HCT116 (cell line): Measurements from ENCODE around the gene HIRIP3. TPM values are rescaled to one million over a fixed set of nuclear protein-coding genes. Genes with fewer than 3 reads are reported as not detected.

Experiments
- ATAC-seq: fragments of 200-7000 bp; cut with Tn5 transposase; 2 replicates; pipeline ENCODE4 v1.9.1; 2020; ENCODE audit warnings: mild to moderate bottlenecking, moderate library complexity
- BruUV-seq: library from RNA; stranded (reverse); fragments of 400-500 nt; replicated peaks from 2 replicates; lab custom pipeline; 2021; lab: Mats Ljungman, UMichigan
- CTCF ChIA-PET: fragments of 300-600 bp; sonication (Branson Sonifier 250); formaldehyde crosslinking; loops from one replicate; lab custom pipeline; 2021; ENCODE audit warnings: antibody characterized with exemption; lab: Charles Lee
- POLR2A ChIA-PET: fragments of 300-600, 350-600 bp; sonication (Branson Sonifier 250); formaldehyde crosslinking; loops from one replicate; lab custom pipeline; 2021; ENCODE audit warnings: antibody characterized with exemption; lab: Charles Lee
- RAD21 ChIA-PET, 2 experiments: fragments of 300-600 bp; sonication (Branson Sonifier 250); formaldehyde crosslinking; loops; one replicate each; lab custom pipeline; 2023; ENCODE audit warnings: low total read pairs in 2 of 2; ENCODE audit not compliant: uncharacterized antibody in 2 of 2, unreplicated experiment in 2 of 2, low non-redundant PET in 1 of 2; lab: Charles Lee
- DNase-seq: peaks from one replicate; pipeline ENCODE4 v3.0.0-alpha.2; 2010; ENCODE audit warnings: low read depth, low spot score
- H2AFZ ChIP-seq: fragments of 200-600 bp; shearing (Covaris generic), sonication (generic); 2 replicates; pipeline ENCODE4 v1.6.1; 2017; ENCODE audit warnings: low read depth, mixed run types, mixed read lengths, antibody characterized with exemption, low read length; ENCODE audit not compliant: poor library complexity, severe bottlenecking
- H3K27ac ChIP-seq: 2 replicates; pipeline ENCODE4 v1.5.1; 2012; ENCODE audit warnings: low read depth, low read length
- H3K27me3 ChIP-seq: fragments of 200-600 bp; sonication (generic); 2 replicates; pipeline ENCODE4 v1.6.1; 2016; ENCODE audit warnings: mixed run types, low read length, mixed read lengths; ENCODE audit not compliant: insufficient read depth
- H3K36me3 ChIP-seq, 2 experiments: fragments of 200-500 bp in 1 of 2; fragments of 200-600 bp in 1 of 2; sonication (Bioruptor generic) in 1 of 2; sonication (generic) in 1 of 2; 2 replicates each; pipeline versions ENCODE4 v1.5.1 to v1.6.1; 2014 to 2016; ENCODE audit warnings: low read length in 2 of 2, inconsistent platforms in 1 of 2, mixed read lengths in 1 of 2, mixed run types in 1 of 2; ENCODE audit not compliant: insufficient read depth in 2 of 2, control insufficient read depth in 1 of 2
- H3K4me1 ChIP-seq, 2 experiments: fragments of 200-600 bp in 1 of 2; sonication (generic) in 1 of 2; 2 replicates each; pipeline versions ENCODE4 v1.5.1 to v1.6.1; 2012 to 2017; ENCODE audit warnings: low read length in 2 of 2, inconsistent platforms in 1 of 2, mild to moderate bottlenecking in 1 of 2, mixed read lengths in 1 of 2, mixed run types in 1 of 2, moderate library complexity in 1 of 2; ENCODE audit not compliant: insufficient read depth in 2 of 2, control insufficient read depth in 1 of 2
- H3K4me2 ChIP-seq: fragments of 200-600 bp; sonication (generic); 2 replicates; pipeline ENCODE4 v1.6.1; 2017; ENCODE audit warnings: mixed run types, low read length, mixed read lengths
- H3K4me3 ChIP-seq, 2 experiments: fragments of 200-600 bp in 1 of 2; sonication (generic) in 1 of 2; replicated peaks in 1 of 2; 2 replicates each; pipeline ENCODE4 v1.5.1; 2011 to 2016; ENCODE audit warnings: low read length in 2 of 2, control low read depth in 1 of 2, low read depth in 1 of 2, mild to moderate bottlenecking in 1 of 2, mixed read lengths in 1 of 2, mixed run types in 1 of 2
- H3K79me2 ChIP-seq: fragments of 200-600 bp; sonication (generic); 2 replicates; pipeline ENCODE4 v1.6.1; 2017; ENCODE audit warnings: mild to moderate bottlenecking, mixed run types, low read length, moderate library complexity, mixed read lengths; ENCODE audit not compliant: insufficient read depth
- H3K9ac ChIP-seq: fragments of 200-600 bp; sonication (generic); 2 replicates; pipeline ENCODE4 v1.6.1; 2016; ENCODE audit warnings: low read length, mixed read lengths
- H3K9me2 ChIP-seq: fragments of 200-600 bp; sonication (generic), shearing (Covaris generic); 2 replicates; pipeline ENCODE4 v1.6.1; 2017; ENCODE audit warnings: mixed run types, mild to moderate bottlenecking, moderate library complexity; ENCODE audit not compliant: insufficient read depth
- H3K9me3 ChIP-seq, 2 experiments: fragments of 200-500 bp in 1 of 2; fragments of 200-600 bp in 1 of 2; sonication (Bioruptor generic) in 1 of 2; sonication (generic) in 1 of 2; 2 replicates each; pipeline ENCODE4 v1.6.1; 2014 to 2017; ENCODE audit warnings: low read length in 2 of 2, mixed read lengths in 2 of 2, inconsistent platforms in 1 of 2, low read depth in 1 of 2, mild to moderate bottlenecking in 1 of 2, mixed run types in 1 of 2, moderate library complexity in 1 of 2; ENCODE audit not compliant: control insufficient read depth in 1 of 2, insufficient read depth in 1 of 2
- H4K20me1 ChIP-seq: fragments of 200-600 bp; sonication (generic), shearing (Covaris generic); 2 replicates; pipeline ENCODE4 v1.6.1; 2017; ENCODE audit warnings: mixed run types, mild to moderate bottlenecking, moderate library complexity; ENCODE audit not compliant: insufficient read depth
- ATF3 ChIP-seq: IDR thresholded peaks from 2 replicates; pipeline ENCODE4 v1.6.1; 2012
- CBX3 ChIP-seq: IDR thresholded peaks from 2 replicates; pipeline ENCODE4 v1.6.1; 2012; ENCODE audit warnings: low read depth
- CTCF ChIP-seq, 3 experiments: fragments of 200-600 bp in 1 of 3; sonication (generic) in 1 of 3; IDR thresholded peaks in 2 of 3; conservative IDR thresholded peaks in 1 of 3; 2 replicates each; pipeline ENCODE4 v1.5.1; 2012 to 2017; ENCODE audit warnings: low read depth in 2 of 3, low read length in 2 of 3, antibody characterized with exemption in 1 of 3, borderline replicate concordance in 1 of 3, control low read depth in 1 of 3, mild to moderate bottlenecking in 1 of 3, mixed read lengths in 1 of 3, mixed run types in 1 of 3, moderate library complexity in 1 of 3; ENCODE audit not compliant: insufficient read depth in 1 of 3
- EGR1 ChIP-seq: IDR thresholded peaks from 2 replicates; pipeline ENCODE4 v1.6.1; 2012; ENCODE audit warnings: low read depth
- ELF1 ChIP-seq: IDR thresholded peaks from 2 replicates; pipeline ENCODE4 v1.6.1; 2012; ENCODE audit warnings: low read depth, borderline replicate concordance
- EZH2 ChIP-seq: fragments of 200-600 bp; sonication (generic); IDR thresholded peaks from 2 replicates; pipeline ENCODE4 v1.6.1; 2017; ENCODE audit warnings: antibody characterized with exemption, mixed run types
- EZH2phosphoT487 ChIP-seq: fragments of 200-600 bp; IDR thresholded peaks from 2 replicates; pipeline ENCODE4 v1.6.1; 2018; ENCODE audit warnings: antibody characterized with exemption, borderline replicate concordance
- JUND ChIP-seq: IDR thresholded peaks from 2 replicates; pipeline ENCODE4 v1.6.1; 2012
- POLR2A ChIP-seq: IDR thresholded peaks from 2 replicates; pipeline ENCODE4 v1.7.0; 2011; ENCODE audit warnings: borderline replicate concordance; ENCODE audit not compliant: insufficient read depth, insufficient read length; ENCODE audit errors: extremely low read depth
- RAD21 ChIP-seq: IDR thresholded peaks from 2 replicates; pipeline ENCODE4 v1.6.1; 2012; ENCODE audit warnings: low read depth, mild to moderate bottlenecking
- REST ChIP-seq: IDR thresholded peaks from 2 replicates; pipeline ENCODE4 v1.6.1; 2012; ENCODE audit warnings: low read depth
- SIN3A ChIP-seq: IDR thresholded peaks from 2 replicates; pipeline ENCODE4 v1.6.1; 2012; ENCODE audit warnings: low read depth
- SRF ChIP-seq: IDR thresholded peaks from 2 replicates; pipeline ENCODE4 v1.6.1; 2012; ENCODE audit warnings: low read depth
- YY1 ChIP-seq: IDR thresholded peaks from 2 replicates; pipeline ENCODE4 v1.6.1; 2011; ENCODE audit warnings: low read length, low read depth, moderate library complexity, mild to moderate bottlenecking; ENCODE audit not compliant: insufficient replicate concordance; ENCODE audit errors: extremely low read depth
- ZNF274 ChIP-seq: fragments of 200-500 bp; sonication (Bioruptor generic); IDR thresholded peaks from 2 replicates; pipeline ENCODE4 v1.6.1; 2014; ENCODE audit warnings: mild to moderate bottlenecking, low read depth, low read length, inconsistent platforms
- intact Hi-C: fragments of 100-400 bp; cut with micrococcal nuclease; formaldehyde crosslinking; loops from 2 replicates; pipeline ENCODE4 v1.10.0; 2022
- total RNA-seq: library from RNA; stranded (reverse); gene quantifications from one replicate; pipeline ENCODE4 v1.2.1, GENCODE V29; 2021; ENCODE audit not compliant: unreplicated experiment

Gene HIRIP3
- total RNA-seq, 1 experiment from 2014 or later = 21.8 TPM

DNA sequence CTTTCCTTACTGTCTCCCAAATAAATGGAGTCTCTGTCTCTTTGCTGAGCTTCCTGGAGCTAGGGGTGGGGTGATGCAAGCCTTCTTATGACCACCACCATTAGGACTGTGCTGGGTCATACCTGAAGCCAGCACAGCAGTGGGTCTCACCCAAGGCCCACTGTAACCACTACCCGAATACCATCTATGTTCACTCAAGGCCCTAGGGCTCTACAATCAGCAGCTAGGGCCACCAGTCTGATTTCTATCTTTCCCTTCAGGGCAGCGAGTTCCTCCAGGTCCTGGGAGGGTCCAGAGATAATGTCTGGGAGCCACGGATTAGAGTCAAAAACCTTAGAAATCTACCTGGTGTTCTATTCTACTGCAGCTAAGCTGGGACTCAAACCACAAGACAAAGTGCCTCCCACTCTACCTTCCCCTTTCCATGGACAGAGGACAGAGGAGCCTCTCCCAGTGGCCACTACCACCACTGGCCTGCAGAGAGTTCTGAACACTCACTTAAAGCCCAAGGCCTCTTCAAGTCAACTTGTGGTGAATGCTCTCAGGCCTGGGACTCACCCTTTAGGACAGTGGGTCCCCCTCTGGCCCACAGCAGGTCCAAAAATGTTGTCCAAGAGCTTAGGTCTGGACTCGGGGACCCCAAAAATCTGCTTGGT is 44.5 kb downstream of the HIRIP3 start:
- Histone ChIP-seq H3K4me3 (no peak overlapping the region), H3K9me2 (no peaks in the 10 kb centered on the region), H3K9me3 (no peaks in the 10 kb centered on the region), H3K4me1 (peaks cover 4 to 5% of the 10 kb centered on the region in 2 experiments), H3K79me2 (no peaks in the 10 kb centered on the region), H3K27me3 (no peaks in the 10 kb centered on the region), H2AFZ (no peak overlapping the region), H3K36me3 (no peaks in the 10 kb centered on the region), H3K27ac (no peak overlapping the region), H4K20me1 (no peaks in the 10 kb centered on the region), H3K9ac (no peak overlapping the region), H3K4me2 (no peak overlapping the region)
- TF ChIP-seq JUND = no peak
- no peak for TF ChIP-seq EGR1
- no peak for TF ChIP-seq EZH2
- no peak for TF ChIP-seq YY1
- TF ChIP-seq SRF = no peak
- TF ChIP-seq ATF3 = no peak
- TF ChIP-seq CTCF (IDR thresholded peaks at IDR 0.05 in 2 of 3, conservative IDR thresholded peaks at IDR 0.05 in 1 of 3; ENCODE audit: borderline replicate concordance in 1 of 3, insufficient read depth in 1 of 3, low read depth in 2 of 3, low read length in 2 of 3) = no peak
- no peak for TF ChIP-seq ZNF274
- TF ChIP-seq RAD21 = no peak
- no peak for TF ChIP-seq SIN3A
- TF ChIP-seq POLR2A = no peak
- TF ChIP-seq REST = no peak
- no peak for TF ChIP-seq EZH2phosphoT487
- TF ChIP-seq ELF1 = no peak
- no peak for TF ChIP-seq CBX3
- ChIA-PET POLR2A (interaction anchor here (0.6 kb wide), 1 partner anchor 10 kb away, joined by 3 read pairs; no protein-coding TSS in a partner anchor), RAD21 (no interaction called here), CTCF (no interaction called here)
- BruUV-seq = no TSS peak
- intact Hi-C loops = no loop called here
- no peak for ATAC-seq
- no peak for DNase-seq
